Measurements from ENCODE around the gene ESAM. TPM values are rescaled to one million over a fixed set of nuclear protein-coding genes. Genes with fewer than 3 reads are reported as not detected.

The ESAM gene
- total and polyA plus RNA-seq, 2 of the 8 experiments (the other 6 are each of a cell fraction or from before 2014, with no cell fraction given) = 0.09 TPM; not detected in 1

GRCh38 chr11:124762624-124763155 lies 600 bp upstream of the ESAM start:
- Histone ChIP-seq H2BK5ac (ENCODE audit: low read depth, low read length) (no peak overlapping the region), H3K27me3 (replicated peaks in 1 of 4; ENCODE audit: control insufficient read depth in 3 of 4, extremely low read depth in 1 of 4, insufficient read depth in 3 of 4, low read length in 3 of 4) (peaks cover 41 to 57% (median 52%) of the 10 kb centered on the region in 4 experiments), H3K14ac (ENCODE audit: insufficient read length) (no peak overlapping the region), H2BK15ac (ENCODE audit: low read length) (no peak overlapping the region), H4K5ac (ENCODE audit: insufficient read length, low read depth, low read length) (no peak overlapping the region), H3K79me1 (ENCODE audit: low read depth, low read length) (no peaks in the 10 kb centered on the region), H2BK120ac (replicated peaks; ENCODE audit: low read depth, low read length) (no peak overlapping the region), H2AK5ac (ENCODE audit: low read depth, low read length) (no peak overlapping the region), H2BK12ac (ENCODE audit: low read depth, low read length) (0 out of 2 replicates have a peak overlapping the region, but pooled peaks have one; percentile 68), H3K4me1 (replicated peaks in 1 of 4; ENCODE audit: control insufficient read depth in 3 of 4, insufficient read depth in 4 of 4, low read length in 3 of 4) (peaks cover 0 to 34% (median 23%) of the 10 kb centered on the region in 4 experiments; a peak in 6 of 7 replicates), H4K91ac (replicated peaks; ENCODE audit: insufficient read length, low read length) (no peak overlapping the region), H3K9me3 (ENCODE audit: insufficient read depth in 2 of 2, low read depth in 1 of 2, low read length in 1 of 2) (no peaks in the 10 kb centered on the region), H3K23ac (ENCODE audit: insufficient read length) (no peak overlapping the region), H4K8ac (ENCODE audit: extremely low read depth, insufficient read depth, low read length) (peak overlapping the region; percentile 4; the same call in 1 of the 2 replicates), H3K18ac (ENCODE audit: extremely low read depth, low read length) (no peak overlapping the region), H3K79me2 (ENCODE audit: control insufficient read depth in 1 of 2, insufficient read depth in 2 of 2, low read length in 2 of 2) (no peaks in the 10 kb centered on the region), H3K4me3 (ENCODE audit: extremely low read depth in 1 of 4, insufficient read depth in 2 of 4, low read depth in 3 of 4, low read length in 4 of 4) (peak overlapping the region; percentile 20 to 67 (median 52); a peak in 7 of 8 replicates), H3K36me3 (ENCODE audit: control insufficient read depth in 2 of 4, insufficient read depth in 4 of 4, low read length in 3 of 4) (peaks cover 2 to 12% (median 8%) of the 10 kb centered on the region in 4 experiments; a peak in 4 of 8 replicates), H2AFZ (ENCODE audit: low read length) (no peak overlapping the region), H3K9ac (replicated peaks in 1 of 4; ENCODE audit: extremely low read depth in 1 of 4, low read depth in 3 of 4, low read length in 3 of 4) (no peak overlapping the region), H3K4me2 (ENCODE audit: insufficient read depth in 1 of 2, low read depth in 2 of 2, low read length in 2 of 2) (peak overlapping the region; percentile 80 to 99), H3K56ac (replicated peaks; ENCODE audit: insufficient read length, low read depth, low read length) (no peak overlapping the region), H3K4ac (replicated peaks; ENCODE audit: insufficient read length, low read depth, low read length) (no peak overlapping the region), H2BK20ac (ENCODE audit: low read length) (no peak overlapping the region), H3K23me2 (ENCODE audit: low read depth, low read length) (peaks cover 17% of the 10 kb centered on the region; the same call in 1 of the 2 replicates), H4K20me1 (replicated peaks in 1 of 2; ENCODE audit: control insufficient read depth in 1 of 2, insufficient read depth in 2 of 2, low read length in 2 of 2) (peaks cover 18 to 28% of the 10 kb centered on the region in 2 experiments), H3K27ac (ENCODE audit: low read depth, low read length) (no peak overlapping the region)
- CTCF ChIA-PET (ENCODE audit: partially characterized antibody) = interaction anchor here (0.6 to 28.0 kb wide), 31 partner anchors 12 to 1277 kb away, joined by 3 to 382 read pairs (median 9); partner anchors contain the start of genes NRGN, ROBO3, SIAE and SPA17
- FAIRE-seq (no peak), DNase-seq (ENCODE audit: low read depth in 1 of 2, low spot score in 2 of 2) (no peak)
- TF ChIP-seq KDM4A (IDR thresholded peaks at IDR 0.05; ENCODE audit: low read depth, low read length, severe bottlenecking) (peak; percentile 46), MAX (IDR thresholded peaks at IDR 0.05) (no peak; the same call in 1 of the 2 replicates), EZH2 (IDR thresholded peaks at IDR 0.05; ENCODE audit: low read depth, low read length, severe bottlenecking) (peak; percentile 24), CHD2 (IDR thresholded peaks at IDR 0.05; ENCODE audit: low read length) (no peak), SUZ12 (IDR thresholded peaks at IDR 0.05; ENCODE audit: low read length) (peak; percentile 63), BRCA1 (IDR thresholded peaks at IDR 0.05; ENCODE audit: low read depth, low read length) (no peak)
- WGBS, 2 experiments (ENCODE audit: extremely low coverage in 1 of 2, insufficient coverage in 1 of 2, insufficient read length in 1 of 2, insufficient replicate concordance in 2 of 2, low coverage in 1 of 2, low lambda C conversion rate in 2 of 2, missing lambda C conversion rate in 1 of 2) = 3% methylated on average over 34 of the region's 45 CpGs; no CpG with 5 or more reads in 1 of the 2 experiments
- POLR2A ChIA-PET (ENCODE audit: partially characterized antibody) = interaction anchor here (1.0 to 4.2 kb wide), 7 partner anchors 10 to 119 kb away, joined by 4 to 26 read pairs (median 7); partner anchors contain the start of genes MSANTD2 and VSIG2
